Measurements from ENCODE around the gene GLB1L3.
A peak's percentile ranks its signal among the peaks of the same experiment; 100 is the strongest.
"Not testable (repeated sequence)": the region's sequence is repeated elsewhere in the genome, so short reads cannot be mapped to it uniquely, and the experiment has no call there.

Gene GLB1L3

DNA sequence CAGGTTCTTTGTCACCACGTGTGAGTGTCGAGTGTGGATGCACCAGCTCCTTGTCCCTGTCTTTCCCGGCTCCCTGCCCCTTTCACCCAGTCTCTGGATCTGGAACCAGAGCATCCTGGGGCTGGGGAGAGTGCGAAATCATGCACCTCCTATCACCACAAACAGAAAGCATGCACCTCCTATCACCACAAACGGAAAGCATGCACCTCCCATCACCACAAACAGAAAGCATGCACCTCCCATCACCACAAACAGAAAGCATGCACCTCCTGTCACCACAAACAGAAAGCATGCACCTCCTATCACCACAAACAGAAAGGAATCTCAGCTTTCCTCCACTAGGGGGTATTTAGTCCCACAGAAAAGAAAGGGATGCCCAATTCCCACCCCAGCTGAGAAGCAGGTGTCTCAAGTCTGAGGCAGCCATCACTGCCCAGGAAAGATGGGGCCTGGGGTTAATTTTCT, 5.9 kb upstream of the GLB1L3 start:
- H3K4me3 ChIP-seq (ENCODE audit: low read length) = no peak overlapping the region
- H3K27me3 ChIP-seq (ENCODE audit: control insufficient read depth, insufficient read depth, low read length) = peaks cover 2% of the 10 kb centered on the region
- H3K36me3 ChIP-seq (ENCODE audit: control insufficient read depth, insufficient read depth, low read length) = no peaks in the 10 kb centered on the region
- no peak overlapping the region for H3K9ac ChIP-seq (ENCODE audit: low read length)
- H3K4me1 ChIP-seq (ENCODE audit: control insufficient read depth, insufficient read depth, low read length) = no peaks in the 10 kb centered on the region
- H3K27ac ChIP-seq (ENCODE audit: low read depth, low read length) = no peak overlapping the region

DNA sequence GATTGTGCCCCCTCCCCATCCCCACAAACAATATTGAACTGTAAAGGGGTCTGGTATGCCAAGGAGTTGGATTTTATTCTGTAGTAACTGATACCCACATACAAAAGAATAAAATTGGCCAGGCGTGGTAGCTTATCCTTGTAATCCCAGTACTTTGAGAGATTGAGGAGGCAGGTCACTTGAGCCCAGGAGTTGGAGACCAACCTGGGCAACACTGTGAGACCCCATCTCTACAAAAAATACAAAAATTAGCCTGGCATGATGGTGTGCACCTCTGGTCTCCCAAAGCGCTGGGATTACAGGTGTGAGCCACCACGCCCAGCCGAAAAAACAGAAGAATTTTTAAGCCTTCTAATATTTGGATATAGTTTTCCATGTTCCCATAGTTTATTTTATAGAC, 4.2 kb upstream of the GLB1L3 start:
- no peak overlapping the region for H3K4me3 ChIP-seq (ENCODE audit: low read length)
- peaks cover 16% of the 10 kb centered on the region for H3K27me3 ChIP-seq (ENCODE audit: control insufficient read depth, insufficient read depth, low read length)
- H3K36me3 ChIP-seq (ENCODE audit: control insufficient read depth, insufficient read depth, low read length) = no peaks in the 10 kb centered on the region
- H3K9ac ChIP-seq (ENCODE audit: low read length) = no peak overlapping the region
- H3K4me1 ChIP-seq (ENCODE audit: control insufficient read depth, insufficient read depth, low read length) = no peaks in the 10 kb centered on the region
- no peak overlapping the region for H3K27ac ChIP-seq (ENCODE audit: low read depth, low read length)

GRCh38 chr11:134272381-134273316, 3.5 kb upstream of the GLB1L3 start:
- H3K27ac ChIP-seq (ENCODE audit: low read depth, low read length) = no peak overlapping the region
- H3K4me3 ChIP-seq (ENCODE audit: low read length) = no peak overlapping the region
- no peaks in the 10 kb centered on the region for H3K36me3 ChIP-seq (ENCODE audit: control insufficient read depth, insufficient read depth, low read length)
- no peak overlapping the region for H3K9ac ChIP-seq (ENCODE audit: low read length)
- no peaks in the 10 kb centered on the region for H3K4me1 ChIP-seq (ENCODE audit: control insufficient read depth, insufficient read depth, low read length)
- H3K27me3 ChIP-seq (ENCODE audit: control insufficient read depth, insufficient read depth, low read length) = peaks cover 22% of the 10 kb centered on the region

DNA sequence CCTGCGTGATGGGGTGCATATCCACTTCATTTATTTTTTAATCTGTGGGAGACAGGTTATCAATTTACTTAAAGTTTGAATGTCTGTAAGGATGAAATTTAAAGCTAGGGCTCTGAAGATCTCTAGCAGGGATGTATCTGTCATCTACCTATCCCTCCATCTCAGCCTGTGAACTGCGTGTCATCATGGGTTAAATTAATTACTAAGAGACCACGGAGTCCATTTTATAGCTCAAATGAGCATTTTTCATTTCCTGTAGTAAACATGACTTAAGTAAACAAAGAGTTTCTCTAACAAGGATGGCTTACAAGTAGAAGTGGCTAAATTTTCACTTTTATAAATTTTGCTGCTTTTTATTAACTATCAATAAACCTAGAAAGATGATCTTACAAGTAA, 2.9 kb upstream of the GLB1L3 start:
- Histone ChIP-seq H3K27me3 (ENCODE audit: control insufficient read depth, insufficient read depth, low read length) (peaks cover 25% of the 10 kb centered on the region), H3K4me3 (ENCODE audit: low read length) (no peak overlapping the region), H3K9ac (ENCODE audit: low read length) (no peak overlapping the region), H3K27ac (ENCODE audit: low read depth, low read length) (no peak overlapping the region), H3K4me1 (ENCODE audit: control insufficient read depth, insufficient read depth, low read length) (no peaks in the 10 kb centered on the region), H3K36me3 (ENCODE audit: control insufficient read depth, insufficient read depth, low read length) (no peaks in the 10 kb centered on the region)

GRCh38 chr11:134275188-134275533, 1.0 kb upstream of the GLB1L3 start:
- H3K36me3 ChIP-seq (ENCODE audit: control insufficient read depth, insufficient read depth, low read length) = no peaks in the 10 kb centered on the region
- peaks cover 25% of the 10 kb centered on the region for H3K27me3 ChIP-seq (ENCODE audit: control insufficient read depth, insufficient read depth, low read length)
- H3K4me3 ChIP-seq (ENCODE audit: low read length) = no peak overlapping the region
- H3K27ac ChIP-seq (ENCODE audit: low read depth, low read length) = no peak overlapping the region
- H3K4me1 ChIP-seq (ENCODE audit: control insufficient read depth, insufficient read depth, low read length) = no peaks in the 10 kb centered on the region
- no peak overlapping the region for H3K9ac ChIP-seq (ENCODE audit: low read length)

DNA sequence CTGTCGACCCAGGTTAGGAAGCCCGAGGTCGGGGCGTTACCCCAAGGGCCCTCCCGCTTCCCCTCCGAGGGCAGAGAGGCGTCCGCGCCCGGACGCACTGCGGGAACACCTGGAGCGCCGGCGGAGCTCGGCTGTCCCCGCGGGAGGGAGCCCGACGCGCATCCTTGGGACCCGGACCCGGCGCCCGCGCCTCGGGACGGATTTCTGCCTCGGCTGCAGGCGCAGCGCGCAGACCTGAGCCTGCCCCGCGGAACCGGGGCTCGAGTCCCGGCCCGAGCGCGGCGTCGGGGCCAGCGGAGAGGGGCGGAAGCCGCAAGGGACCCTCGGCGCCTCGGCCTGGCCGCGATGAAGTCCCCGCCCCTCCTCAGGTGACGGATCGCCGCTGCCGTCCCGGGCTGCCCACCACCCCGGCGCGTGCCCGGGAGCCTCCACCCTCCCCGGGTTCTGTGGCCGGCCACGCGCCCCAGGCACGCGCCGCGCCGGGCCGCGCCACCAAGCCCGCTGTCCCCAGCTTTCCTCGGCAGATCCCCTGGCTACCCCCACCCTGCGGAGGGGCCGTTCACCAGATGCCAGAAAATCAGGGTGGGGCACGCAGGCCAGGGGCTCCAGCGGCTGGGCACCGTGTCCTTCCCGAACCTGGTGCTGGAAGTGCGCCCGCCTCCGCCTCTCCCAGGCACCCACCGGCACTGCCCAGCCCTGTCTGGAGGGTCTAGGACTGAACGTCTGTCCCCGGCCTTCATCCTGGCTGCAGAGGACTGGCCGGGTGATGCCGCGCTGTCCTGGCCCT, 410 bp downstream of the GLB1L3 start:
- Histone ChIP-seq H3K4me1 (ENCODE audit: control insufficient read depth, insufficient read depth, low read length) (no peaks in the 10 kb centered on the region), H3K27me3 (ENCODE audit: control insufficient read depth, insufficient read depth, low read length) (peaks cover 25% of the 10 kb centered on the region), H3K27ac (ENCODE audit: low read depth, low read length) (no peak overlapping the region), H3K4me3 (ENCODE audit: low read length) (peak overlapping the region; percentile 54), H3K9ac (ENCODE audit: low read length) (no peak overlapping the region), H3K36me3 (ENCODE audit: control insufficient read depth, insufficient read depth, low read length) (no peaks in the 10 kb centered on the region)

GRCh38 chr11:134277183-134278001, 1.2 kb downstream of the GLB1L3 start:
- H3K4me3 ChIP-seq (ENCODE audit: low read length) = no peak overlapping the region
- no peaks in the 10 kb centered on the region for H3K4me1 ChIP-seq (ENCODE audit: control insufficient read depth, insufficient read depth, low read length)
- no peaks in the 10 kb centered on the region for H3K36me3 ChIP-seq (ENCODE audit: control insufficient read depth, insufficient read depth, low read length)
- no peak overlapping the region for H3K27ac ChIP-seq (ENCODE audit: low read depth, low read length)
- H3K9ac ChIP-seq (ENCODE audit: low read length) = no peak overlapping the region
- H3K27me3 ChIP-seq (ENCODE audit: control insufficient read depth, insufficient read depth, low read length) = peaks cover 23% of the 10 kb centered on the region

DNA sequence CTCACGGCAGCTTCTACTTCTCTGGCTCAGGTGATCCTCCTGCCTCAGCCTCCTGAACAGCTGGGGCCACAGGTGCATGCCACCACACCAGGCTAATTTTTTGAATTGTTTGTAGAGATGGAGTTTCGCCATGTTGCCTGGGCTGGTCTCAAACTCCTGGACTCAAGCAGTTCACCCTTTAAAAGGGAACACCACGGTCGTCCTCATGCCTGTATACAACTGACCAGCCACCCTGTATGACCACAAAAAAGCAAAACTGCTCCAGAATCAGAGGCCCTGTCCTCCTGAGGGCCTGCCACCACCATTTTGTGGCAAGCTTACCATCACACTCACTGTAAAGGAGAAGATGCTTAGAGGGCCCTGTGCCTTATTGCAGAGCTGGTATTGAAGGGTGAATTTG, 2.2 kb downstream of the GLB1L3 start:
- Histone ChIP-seq H3K36me3 (ENCODE audit: control insufficient read depth, insufficient read depth, low read length) (no peaks in the 10 kb centered on the region), H3K27ac (ENCODE audit: low read depth, low read length) (no peak overlapping the region), H3K4me3 (ENCODE audit: low read length) (no peak overlapping the region), H3K9ac (ENCODE audit: low read length) (no peak overlapping the region), H3K4me1 (ENCODE audit: control insufficient read depth, insufficient read depth, low read length) (no peaks in the 10 kb centered on the region), H3K27me3 (ENCODE audit: control insufficient read depth, insufficient read depth, low read length) (peaks cover 23% of the 10 kb centered on the region)

DNA sequence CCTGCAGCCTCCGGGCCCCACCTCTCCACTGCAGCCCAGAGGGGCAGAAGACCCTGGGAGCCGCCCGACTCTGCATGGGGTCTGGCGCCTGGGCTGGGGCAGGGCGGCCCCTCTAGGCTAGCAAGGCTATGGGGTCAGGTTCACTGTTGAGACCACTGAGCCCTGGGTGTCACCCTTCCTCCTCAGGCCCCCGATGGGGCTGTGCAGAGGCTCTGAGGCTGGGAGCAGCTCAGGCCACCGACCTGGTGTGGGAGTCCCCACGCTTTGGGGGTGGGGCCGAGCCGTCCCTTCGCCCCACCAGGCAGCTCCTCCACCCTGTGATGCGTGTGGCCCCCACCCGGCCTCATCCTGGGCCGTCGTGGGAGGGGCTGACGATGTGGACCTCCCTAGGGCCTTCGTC, 5.5 kb downstream of the GLB1L3 start:
- H3K27me3 ChIP-seq (ENCODE audit: control insufficient read depth, insufficient read depth, low read length) = peaks cover 13% of the 10 kb centered on the region
- H3K9ac ChIP-seq (ENCODE audit: low read length); H3K27ac ChIP-seq (ENCODE audit: low read depth, low read length); H3K4me3 ChIP-seq (ENCODE audit: low read length); H3K4me1 ChIP-seq (ENCODE audit: control insufficient read depth, insufficient read depth, low read length); H3K36me3 ChIP-seq (ENCODE audit: control insufficient read depth, insufficient read depth, low read length): not testable (repeated sequence)

DNA sequence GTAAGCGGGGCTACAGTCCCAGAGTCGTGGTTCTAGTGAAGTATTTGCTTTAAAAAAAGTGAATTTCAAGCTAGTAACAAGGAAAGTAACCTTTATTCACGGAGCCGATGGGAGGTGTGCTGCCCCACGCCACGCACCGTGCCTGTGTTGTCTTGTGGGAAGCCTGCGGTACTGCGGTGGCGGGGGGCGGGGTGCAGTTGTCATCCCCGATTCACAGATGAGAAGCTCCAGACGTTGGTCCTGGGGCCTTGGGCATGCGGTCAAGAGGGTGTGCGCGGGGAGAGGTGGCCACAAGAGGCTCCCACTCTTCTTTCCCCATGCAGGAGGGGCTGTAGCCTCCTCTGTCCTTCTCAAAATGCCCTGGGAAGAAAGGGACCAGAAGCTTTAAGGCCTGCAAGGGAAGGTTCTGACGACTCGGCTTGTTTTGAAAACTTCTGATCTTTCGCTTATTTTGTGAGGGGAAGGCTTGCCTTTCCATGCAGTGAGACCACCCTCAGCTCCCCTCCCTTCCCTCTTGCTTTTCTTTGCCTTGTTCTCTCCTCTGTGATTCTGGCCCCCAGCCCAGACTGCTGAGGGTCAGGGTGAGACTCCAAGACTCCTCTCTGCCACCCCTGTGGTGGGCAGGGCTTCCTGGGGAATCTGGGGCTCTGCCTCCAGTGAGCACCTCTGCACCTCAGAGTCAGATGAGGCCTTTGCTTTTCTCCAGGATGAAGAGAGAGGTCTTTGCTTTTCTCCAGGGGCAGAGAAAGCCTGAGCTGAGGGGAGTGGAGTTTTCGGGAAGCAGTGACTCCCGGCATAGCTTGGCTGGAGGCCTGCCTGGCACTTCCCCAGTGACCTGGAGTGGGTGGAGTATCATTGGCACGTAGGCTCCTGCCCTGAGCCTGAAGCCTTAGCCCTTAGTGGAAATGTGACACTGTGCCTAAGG, 6.2 kb downstream of the GLB1L3 start:
- Histone ChIP-seq H3K27me3 (ENCODE audit: control insufficient read depth, insufficient read depth, low read length) (peaks cover 6% of the 10 kb centered on the region), H3K36me3 (ENCODE audit: control insufficient read depth, insufficient read depth, low read length) (no peaks in the 10 kb centered on the region), H3K27ac (ENCODE audit: low read depth, low read length) (no peak overlapping the region), H3K9ac (ENCODE audit: low read length) (no peak overlapping the region), H3K4me1 (ENCODE audit: control insufficient read depth, insufficient read depth, low read length) (no peaks in the 10 kb centered on the region), H3K4me3 (ENCODE audit: low read length) (no peak overlapping the region)

- no peak overlapping the region for H3K9ac ChIP-seq (ENCODE audit: low read length)
- no peaks in the 10 kb centered on the region for H3K27me3 ChIP-seq (ENCODE audit: control insufficient read depth, insufficient read depth, low read length)
- H3K27ac ChIP-seq (ENCODE audit: low read depth, low read length) = no peak overlapping the region
- no peaks in the 10 kb centered on the region for H3K36me3 ChIP-seq (ENCODE audit: control insufficient read depth, insufficient read depth, low read length)
- H3K4me3 ChIP-seq (ENCODE audit: low read length) = no peak overlapping the region
- H3K4me1 ChIP-seq (ENCODE audit: control insufficient read depth, insufficient read depth, low read length) = no peaks in the 10 kb centered on the region
Measured at GRCh38 chr11:134283461-134284230, 7.5 kb downstream of the GLB1L3 start.
